GM12864 (cell line): ENCODE data around the gene NCR3LG1.

Experiments
- DNase-seq: peaks from one replicate; pipeline ENCODE4 v3.0.0-alpha.2; 2011; ENCODE audit warnings: low read depth
- H3K4me3 ChIP-seq: 2 replicates; pipeline ENCODE4 v1.5.1; 2011; ENCODE audit warnings: mild to moderate bottlenecking, low read depth, low read length, control low read depth
- CTCF ChIP-seq: IDR thresholded peaks from 2 replicates; pipeline ENCODE4 v1.5.1; 2011; ENCODE audit warnings: low read depth, mild to moderate bottlenecking, moderate library complexity, low read length, control low read depth, inconsistent platforms; ENCODE audit errors: missing control alignments

NCR3LG1 gene

GRCh38 chr11:17352950-17353820 is 1.6 kb downstream of the NCR3LG1 start:
- peak overlapping the region; percentile 65 for H3K4me3 ChIP-seq
- TF ChIP-seq CTCF: no peak

GRCh38 chr11:17353821-17354600 is 2.4 kb downstream of the NCR3LG1 start:
- TF ChIP-seq CTCF: no peak
- no peak for DNase-seq
- H3K4me3 ChIP-seq: peak overlapping the region; percentile 65

More at GRCh38 chr11:17352950-17353820, 1.6 kb downstream of the NCR3LG1 start:
- peak; percentile 22 for DNase-seq

DNA sequence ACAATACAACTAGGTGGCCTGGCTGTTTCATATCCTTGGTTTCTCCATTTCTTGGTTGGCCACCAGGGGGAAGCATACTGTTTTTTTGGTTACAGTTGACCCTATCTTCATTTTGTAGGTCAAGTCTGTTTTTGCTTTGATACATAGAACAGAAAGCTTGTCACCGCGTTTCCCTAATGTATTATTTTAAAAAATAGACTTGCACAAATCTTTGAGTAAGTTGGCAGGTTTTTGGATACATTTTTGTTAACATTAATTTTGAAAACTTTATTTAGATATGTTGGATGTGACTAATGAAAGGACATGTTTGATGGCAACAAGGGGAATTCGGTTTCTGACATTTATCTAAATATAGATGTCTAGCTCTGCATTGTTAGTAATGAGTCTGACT is 3.0 kb downstream of the NCR3LG1 start:
- peak; percentile 64 for TF ChIP-seq CTCF
- peak; percentile 33 for DNase-seq
- H3K4me3 ChIP-seq: no peak overlapping the region

DNA sequence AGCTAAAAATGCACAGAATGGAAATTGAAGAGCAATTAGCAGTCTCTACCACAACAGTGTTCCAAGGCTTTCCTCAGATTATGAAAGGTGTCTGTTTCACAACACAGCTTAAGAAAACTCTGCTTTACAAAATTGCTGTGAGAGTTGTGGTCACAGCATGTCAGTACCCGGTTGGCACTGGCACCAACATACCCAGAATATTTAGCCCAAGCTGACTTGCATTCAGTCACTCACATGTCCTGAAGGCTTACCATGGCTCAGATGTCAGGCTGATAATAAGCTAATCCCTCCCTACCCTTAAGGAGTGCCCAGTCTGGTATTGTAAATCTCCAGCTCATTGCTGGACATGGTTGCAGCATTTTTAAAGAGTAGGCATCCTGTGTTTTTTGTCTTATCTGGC is 14.9 kb downstream of the NCR3LG1 start:
- TF ChIP-seq CTCF: no peak
- H3K4me3 ChIP-seq: no peak overlapping the region
- no peak for DNase-seq

DNA sequence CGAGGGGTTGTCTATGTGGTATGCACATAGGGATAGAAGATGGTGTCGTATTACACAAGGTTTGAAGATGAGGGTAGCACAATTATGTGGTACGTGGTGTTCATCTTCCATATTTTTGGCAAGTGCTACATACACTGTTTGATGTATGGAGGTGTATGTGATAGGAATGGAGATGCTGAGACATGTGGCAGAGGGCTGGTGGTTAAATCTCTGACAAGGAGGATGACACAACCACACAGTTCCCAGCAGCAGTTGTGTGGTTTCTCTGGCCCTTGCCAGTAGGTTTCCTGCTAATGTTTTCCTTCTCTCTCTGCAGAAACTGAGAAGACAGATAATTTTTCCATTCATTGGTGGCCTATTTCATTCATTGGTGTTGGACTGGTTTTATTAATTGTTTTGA is 17.0 kb downstream of the NCR3LG1 start:
- no peak for DNase-seq
- H3K4me3 ChIP-seq: no peak overlapping the region
- TF ChIP-seq CTCF: no peak

DNA sequence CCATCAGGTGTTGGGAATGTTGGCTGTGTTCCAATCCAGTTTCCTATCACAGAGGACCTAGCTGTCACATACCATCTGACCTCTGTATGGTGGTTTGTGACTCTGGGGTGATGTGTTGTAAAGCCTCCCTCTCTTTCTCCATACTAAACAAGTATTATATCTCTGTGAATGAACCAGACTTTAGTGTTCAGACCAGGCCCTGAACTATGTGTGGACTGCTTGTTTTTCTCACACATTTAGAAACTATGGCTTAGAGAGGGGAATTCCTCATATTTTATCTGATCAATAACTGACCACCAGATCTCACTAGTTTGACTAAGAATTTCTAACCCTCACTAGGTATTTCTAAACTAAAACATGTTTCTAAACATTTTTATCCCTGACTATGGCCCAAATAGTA is 17.5 kb downstream of the NCR3LG1 start:
- no peak overlapping the region for H3K4me3 ChIP-seq
- DNase-seq: no peak
- no peak for TF ChIP-seq CTCF
